Lower leg skin (tissue), 4 donors: Measurements from ENCODE around the gene BID. TPM values are rescaled to one million over a fixed set of nuclear protein-coding genes. Genes with fewer than 3 reads are reported as not detected.

Experiments used
- DNase-seq, 2 donors: peaks; one replicate each; pipeline ENCODE4 v3.0.0-alpha.2; 2019; ENCODE audit warnings: low spot score in 2 of 2
- H3K4me3 ChIP-seq: fragments of 200-600 bp; sonication (generic); 2 replicates; pipeline ENCODE4 v1.5.1; 2017; ENCODE audit warnings: mild to moderate bottlenecking, low read depth; ENCODE audit not compliant: poor library complexity, severe bottlenecking
- CTCF ChIP-seq, 3 donors: fragments of 450-650 bp; IDR thresholded peaks; one replicate each; pipeline ENCODE4 v1.5.1; 2016; ENCODE audit warnings: antibody characterized with exemption in 3 of 3, mild to moderate bottlenecking in 3 of 3, moderate library complexity in 2 of 3
- POLR2A ChIP-seq, 2 donors: fragments of 450-650 bp; IDR thresholded peaks; one replicate each; pipeline ENCODE4 v1.6.1; 2016 to 2017; ENCODE audit warnings: antibody characterized with exemption in 2 of 2, mild to moderate bottlenecking in 1 of 2, moderate library complexity in 1 of 2
- WGBS, 2 donors: methylation state at CpG; one replicate each; pipeline ENCODE4 v1.1.5; 2018; 5-methylcytosine and 5-hydroxymethylcytosine counted together
- intact Hi-C: fragments of 100-400 bp; cut with DNase I; formaldehyde crosslinking; loops from one replicate; pipeline ENCODE4 v1.15.0; 2023; ENCODE audit warnings: low total_unique reads
- total RNA-seq, 4 donors: library from RNA; depleted of rRNA; stranded (reverse); fragments of >200 nt; gene quantifications; one replicate each; pipeline ENCODE4 v1.1.0, GENCODE V29; 2016

Gene BID
- total RNA-seq, 4 donors from 2014 or later, result 5.4 to 22.6 (median 15.2) TPM

- H3K4me3 ChIP-seq, result no peak overlapping the region
- DNase-seq, result no peak
- TF ChIP-seq POLR2A (IDR thresholded peaks at IDR 0.05), result no peak
- TF ChIP-seq CTCF (IDR thresholded peaks at IDR 0.05), result no peak
- WGBS, 2 donors, result 91 to 94% methylated on average over 14 of the region's 14 CpGs
- intact Hi-C loops, result no loop called here
Observed at GRCh38 chr22:17754233-17754925, 19.9 kb downstream of the BID start.

- no peak for TF ChIP-seq POLR2A (IDR thresholded peaks at IDR 0.05)
- TF ChIP-seq CTCF (IDR thresholded peaks at IDR 0.05), result no peak
- H3K4me3 ChIP-seq, result no peak overlapping the region
- intact Hi-C loops, result no loop called here
- no peak for DNase-seq
- WGBS, 2 donors, result 78 to 81% methylated on average over 12 to 13 of the region's 13 CpGs
Observed at GRCh38 chr22:17753401-17753989, 20.8 kb downstream of the BID start.

- no peak overlapping the region for H3K4me3 ChIP-seq
- TF ChIP-seq POLR2A (IDR thresholded peaks at IDR 0.05) (no peak), CTCF (IDR thresholded peaks at IDR 0.05) (no peak)
- 89 to 91% methylated on average over 6 of the region's 6 CpGs for WGBS, 2 donors
- no peak for DNase-seq
- intact Hi-C loops, result no loop called here
Observed at GRCh38 chr22:17751596-17751995, 22.7 kb downstream of the BID start.

- intact Hi-C loops, result no loop called here
- WGBS, 2 donors, result 91 to 93% methylated on average over 35 of the region's 35 CpGs
- DNase-seq, result no peak
- no peak overlapping the region for H3K4me3 ChIP-seq
- TF ChIP-seq CTCF (IDR thresholded peaks at IDR 0.05) (no peak), POLR2A (IDR thresholded peaks at IDR 0.05) (no peak)
Observed at GRCh38 chr22:17749605-17750395, 24.5 kb downstream of the BID start.

- TF ChIP-seq POLR2A (IDR thresholded peaks at IDR 0.05) (no peak), CTCF (IDR thresholded peaks at IDR 0.05) (no peak)
- 81 to 84% methylated on average over 39 of the region's 40 CpGs for WGBS, 2 donors
- DNase-seq, result no peak
- no peak overlapping the region for H3K4me3 ChIP-seq
- intact Hi-C loops, result no loop called here
Observed at GRCh38 chr22:17748555-17749353, 25.5 kb downstream of the BID start.
